Upper lobe of right lung (tissue), 1 donor: ENCODE data around the gene CAPN9. TPM values are rescaled to one million over a fixed set of nuclear protein-coding genes. Genes with fewer than 3 reads are reported as not detected.
"Not testable (repeated sequence)": the region's sequence is repeated elsewhere in the genome, so short reads cannot be mapped to it uniquely, and the experiment has no call there.

ENCODE experiments used
- ATAC-seq: fragments of 200-7000 bp; cut with Tn5 transposase; one replicate; pipeline ENCODE4 v1.9.1; 2020; ENCODE audit warnings: mild to moderate bottlenecking, moderate library complexity
- DNase-seq: peaks from one replicate; pipeline ENCODE4 v3.0.0-alpha.2; 2020
- H3K27ac ChIP-seq: fragments of 200-600 bp; one replicate; pipeline ENCODE4 v1.8.0; 2022
- H3K27me3 ChIP-seq: fragments of 200-600 bp; one replicate; pipeline ENCODE4 v1.8.0; 2022; ENCODE audit warnings: mild to moderate bottlenecking
- H3K36me3 ChIP-seq: fragments of 200-600 bp; one replicate; pipeline ENCODE4 v1.8.0; 2022
- H3K4me1 ChIP-seq: fragments of 200-600 bp; one replicate; pipeline ENCODE4 v1.8.0; 2022
- H3K4me3 ChIP-seq: fragments of 200-600 bp; one replicate; pipeline ENCODE4 v1.8.0; 2022; ENCODE audit warnings: mild to moderate bottlenecking
- H3K9me3 ChIP-seq: fragments of 200-600 bp; one replicate; pipeline ENCODE4 v1.8.0; 2022
- CTCF ChIP-seq: fragments of 200-600 bp; IDR thresholded peaks from one replicate; pipeline ENCODE4 v1.8.0; 2022; ENCODE audit warnings: antibody characterized with exemption
- intact Hi-C: fragments of 100-400 bp; cut with DNase I; formaldehyde crosslinking; loops from one replicate; pipeline ENCODE4 v1.11.0; 2022
- total RNA-seq: library from RNA; stranded (reverse); fragmentation: NEBNext Ultra II Directional; extraction: Animal tissue kit (Norgen Biotek cat#: 25700); gene quantifications from one replicate; pipeline ENCODE4 v1.2.1, GENCODE V29; 2021
- donor health status: DM: no; HTN: yes; CAD: no; lungs with severe emphysema.

The CAPN9 gene
- total RNA-seq, 1 donor from 2014 or later = 21.8 TPM

GRCh38 chr1:230713547-230713914 is 33.7 kb upstream of the CAPN9 start:
- peaks cover 4% of the 10 kb centered on the region for H3K4me1 ChIP-seq
- no peak overlapping the region for H3K4me3 ChIP-seq
- no peak for TF ChIP-seq CTCF
- intact Hi-C loops = no loop called here
- no peak overlapping the region for H3K27ac ChIP-seq
- H3K9me3 ChIP-seq = no peaks in the 10 kb centered on the region
- ATAC-seq (no peak), DNase-seq (no peak)
- no peaks in the 10 kb centered on the region for H3K36me3 ChIP-seq
- no peaks in the 10 kb centered on the region for H3K27me3 ChIP-seq

- H3K4me3 ChIP-seq = no peak within 1 kb of the TSS
- H3K27me3 ChIP-seq = no peaks in the 10 kb centered on the region
- TF ChIP-seq CTCF = no peak
- H3K27ac ChIP-seq = no peak within 1 kb of the TSS
- DNase-seq = no peak
- H3K36me3 ChIP-seq = no peaks in the 10 kb centered on the region
- peak; percentile 79 for ATAC-seq
- no peaks in the 10 kb centered on the region for H3K9me3 ChIP-seq
- H3K4me1 ChIP-seq = peaks cover 4% of the 10 kb centered on the region
- intact Hi-C loops = no loop called here
Measured at GRCh38 chr1:230713915-230714764, 33.0 kb upstream of the CAPN9 start, which contains the start of gene AGT. TSS of gene AGT (minus strand) at chr1:230714122. CDS start at chr1:230710823, 3,299 bp downstream.

GRCh38 chr1:230715510-230715909 is 31.7 kb upstream of the CAPN9 start:
- Histone ChIP-seq H3K9me3 (no peaks in the 10 kb centered on the region), H3K4me1 (peaks cover 4% of the 10 kb centered on the region), H3K36me3 (no peaks in the 10 kb centered on the region), H3K27me3 (no peaks in the 10 kb centered on the region), H3K27ac (no peak overlapping the region), H3K4me3 (no peak overlapping the region)
- peak; percentile 12 for ATAC-seq
- DNase-seq = no peak
- intact Hi-C loops = no loop called here
- TF ChIP-seq CTCF = no peak

GRCh38 chr1:230716453-230716852 is 30.7 kb upstream of the CAPN9 start:
- H3K4me1 ChIP-seq, H3K36me3 ChIP-seq, intact Hi-C loops, ATAC-seq, H3K27ac ChIP-seq, H3K4me3 ChIP-seq, H3K9me3 ChIP-seq, H3K27me3 ChIP-seq, DNase-seq: not testable (repeated sequence)

GRCh38 chr1:230717251-230717650 is 29.9 kb upstream of the CAPN9 start:
- no peak overlapping the region for H3K4me3 ChIP-seq
- no peak overlapping the region for H3K27ac ChIP-seq
- DNase-seq (no peak), ATAC-seq (no peak)
- no peaks in the 10 kb centered on the region for H3K36me3 ChIP-seq
- intact Hi-C loops = no loop called here
- no peak for TF ChIP-seq CTCF
- no peaks in the 10 kb centered on the region for H3K9me3 ChIP-seq
- peaks cover 4% of the 10 kb centered on the region for H3K4me1 ChIP-seq
- H3K27me3 ChIP-seq = no peaks in the 10 kb centered on the region

GRCh38 chr1:230721849-230722522 is 25.2 kb upstream of the CAPN9 start:
- H3K4me3 ChIP-seq, H3K27ac ChIP-seq, H3K9me3 ChIP-seq, H3K27me3 ChIP-seq, ATAC-seq, intact Hi-C loops, DNase-seq, H3K4me1 ChIP-seq, H3K36me3 ChIP-seq: not testable (repeated sequence)
